GM12878 (cell line): Measurements from ENCODE around the gene LAMC3. TPM values are rescaled to one million over a fixed set of nuclear protein-coding genes. Genes with fewer than 3 reads are reported as not detected.

Experiments used
- ATAC-seq: fragments of 200-7000 bp; cut with Tn5 transposase; 3 replicates; pipeline ENCODE4 v1.9.1; 2020; ENCODE audit warnings: mild to moderate bottlenecking, moderate library complexity
- BruUV-seq: library from RNA; stranded (reverse); fragments of 400-500 nt; replicated peaks from 2 replicates; lab custom pipeline; 2021; lab: Mats Ljungman, UMichigan
- CTCF ChIA-PET: fragments of 300-600 bp; sonication (Branson Sonifier 250); formaldehyde crosslinking; extraction: SDS; loops from one replicate; lab custom pipeline; 2021; ENCODE audit warnings: inconsistent platforms; lab: Yijun Ruan, JAX
- POLR2A ChIA-PET: fragments of 350-600 bp; formaldehyde crosslinking; extraction: SDS; loops from one replicate; lab custom pipeline; 2021; ENCODE audit warnings: inconsistent platforms; lab: Charles Lee
- RAD21 ChIA-PET: fragments of 300-600 bp; sonication (Branson Sonifier 250); formaldehyde crosslinking; loops from one replicate; lab custom pipeline; 2023; ENCODE audit warnings: antibody characterized with exemption; ENCODE audit not compliant: unreplicated experiment; lab: Charles Lee
- SMC1A ChIA-PET: fragments of 300-600 bp; sonication (Branson Sonifier 250); formaldehyde crosslinking; loops from one replicate; lab custom pipeline; 2023; ENCODE audit not compliant: unreplicated experiment, uncharacterized antibody; lab: Charles Lee
- DNase-seq: peaks from one replicate; pipeline ENCODE4 v3.0.0-alpha.2; 2011; ENCODE audit warnings: low read depth, low spot score
- FAIRE-seq: peaks from 3 replicates; lab custom pipeline; 2011; peaks lifted over from hg19 to GRCh38; lab: Jason Lieb, UNC
- H2AFZ ChIP-seq: 2 replicates; pipeline ENCODE4 v1.6.0; 2011; ENCODE audit warnings: low read depth, low read length, control low read depth; ENCODE audit not compliant: control insufficient read depth
- H3K27ac ChIP-seq: 2 replicates; pipeline ENCODE4 v1.5.1; 2011; ENCODE audit warnings: control low read depth; ENCODE audit not compliant: control insufficient read depth, insufficient read depth
- H3K27me3 ChIP-seq, 2 experiments: replicated peaks in 1 of 2; 2 replicates each; pipeline versions ENCODE4 v1.6.0 to v1.6.1; 2011; ENCODE audit warnings: low read length in 1 of 2; ENCODE audit not compliant: control insufficient read depth in 2 of 2, insufficient read depth in 2 of 2
- H3K36me3 ChIP-seq, 2 experiments: 2 replicates each; pipeline ENCODE4 v1.5.1; 2011; ENCODE audit warnings: low read length in 1 of 2; ENCODE audit not compliant: control insufficient read depth in 2 of 2, insufficient read depth in 2 of 2
- H3K4me1 ChIP-seq: 2 replicates; pipeline ENCODE4 v1.6.1; 2011; ENCODE audit warnings: mild to moderate bottlenecking, low read length, moderate library complexity, mixed read lengths; ENCODE audit not compliant: control insufficient read depth, insufficient read depth
- H3K4me2 ChIP-seq: 2 replicates; pipeline ENCODE4 v1.6.0; 2011; ENCODE audit warnings: control low read depth; ENCODE audit not compliant: control insufficient read depth, insufficient read depth
- H3K4me3 ChIP-seq: fragments of 200-600 bp; sonication (generic); 2 replicates; pipeline ENCODE4 v1.5.1; 2016
- H3K79me2 ChIP-seq: 2 replicates; pipeline ENCODE4 v1.6.0; 2011; ENCODE audit warnings: low read length; ENCODE audit not compliant: control insufficient read depth, insufficient read depth
- H3K9ac ChIP-seq: 2 replicates; pipeline ENCODE4 v1.8.0; 2011; ENCODE audit warnings: low read length, control low read depth, mixed read lengths; ENCODE audit not compliant: control insufficient read depth, insufficient read depth
- H3K9me3 ChIP-seq: replicated peaks from 3 replicates; pipeline ENCODE4 v1.5.1; 2011; ENCODE audit warnings: mild to moderate bottlenecking, low read length; ENCODE audit not compliant: control insufficient read depth, insufficient read depth
- H4K20me1 ChIP-seq: 2 replicates; pipeline ENCODE4 v1.6.0; 2011; ENCODE audit not compliant: control insufficient read depth, insufficient read depth
- CBX5 ChIP-seq: sonication (generic); IDR thresholded peaks from 2 replicates; pipeline ENCODE4 v1.6.1; 2016; ENCODE audit warnings: low read depth, moderate library complexity, mild to moderate bottlenecking, inconsistent platforms
- FOXM1 ChIP-seq: IDR thresholded peaks from 2 replicates; pipeline ENCODE4 v1.6.1; 2012; ENCODE audit warnings: low read depth, mild to moderate bottlenecking, inconsistent platforms, low read length, moderate library complexity
- MXI1 ChIP-seq: fragments of 150-350 bp; IDR thresholded peaks from 2 replicates; pipeline ENCODE4 v1.6.1; 2011; ENCODE audit warnings: low read depth, mild to moderate bottlenecking, inconsistent platforms, low read length, improper control_type of control experiment
- WGBS: methylation state at CpG from one replicate; pipeline ENCODE4 v1.1.6; 2016; ENCODE audit warnings: low lambda C conversion rate; ENCODE audit not compliant: insufficient replicate concordance, insufficient coverage; ENCODE audit errors: missing lambda C conversion rate; 5-methylcytosine and 5-hydroxymethylcytosine counted together
- in situ Hi-C: fragments of 300-500 bp; cut with MboI; formaldehyde crosslinking; loops from 9 replicates; pipeline ENCODE4 v1.14.3; 2018; ENCODE audit warnings: mixed read lengths
- intact Hi-C: fragments of 100-400 bp; cut with micrococcal nuclease; formaldehyde crosslinking; loops from one replicate; pipeline ENCODE4 v1.14.2; 2022; ENCODE audit not compliant: unreplicated experiment
- polyA plus RNA-seq, 11 experiments: library from polyadenylated mRNA; depleted of rRNA in 4 of 11; unstranded in 6 of 11; stranded (reverse) in 5 of 11; fragments of >200 nt; fragmentation: Nextera tagmentation in 4 of 11; fragmentation: Illumina TruSeq in 1 of 11; extraction: Ambion mirVana in 4 of 11; extraction: Trizol in 1 of 11; gene quantifications; 1 replicate in 1 of 11; 2 replicates in 10 of 11; pipeline versions ENCODE4 v1.2.1 to v1.2.3, GENCODE V29; 2011 to 2016; ENCODE audit warnings: inconsistent platforms in 2 of 11, missing spikeins in 2 of 11, low read depth in 1 of 11
- total RNA-seq, 4 experiments: library from RNA; depleted of rRNA in 3 of 4; stranded (reverse); fragments of >200 nt in 3 of 4; fragmentation: Illumina TruSeq in 1 of 4; extraction: Trizol in 1 of 4; gene quantifications; 2 replicates each; pipeline versions ENCODE4 v1.2.1 to v1.2.3, GENCODE V29; 2013 to 2021
- TF ChIP-seq, protein P1 (sequence below): fragments of 150-350 bp; IDR thresholded peaks from 2 replicates; pipeline ENCODE4 v1.6.1; 2014; ENCODE audit warnings: mild to moderate bottlenecking, low read depth, low read length
- TF ChIP-seq, protein P2 (sequence below): IDR thresholded peaks from 2 replicates; pipeline ENCODE4 v1.6.1; 2012; ENCODE audit warnings: improper control_type of control experiment, low read depth, low read length; ENCODE audit not compliant: insufficient replicate concordance
- TF ChIP-seq, protein P3 (sequence below): fragments of 450-650 bp; IDR thresholded peaks from 2 replicates; pipeline ENCODE4 v1.6.1; 2017; ENCODE audit warnings: low read depth, mild to moderate bottlenecking, moderate library complexity
- TF ChIP-seq, protein P4 (sequence below): fragments of 450-650 bp; IDR thresholded peaks from 2 replicates; pipeline ENCODE4 v1.6.1; 2016; ENCODE audit warnings: mild to moderate bottlenecking
- TF ChIP-seq, protein P5 (sequence below): IDR thresholded peaks from 2 replicates; pipeline ENCODE4 v1.6.1; 2011; ENCODE audit warnings: low read depth, low read length, improper control_type of control experiment, borderline replicate concordance
- TF ChIP-seq, protein P6 (sequence below): fragments of 450-650 bp; IDR thresholded peaks from 2 replicates; pipeline ENCODE4 v1.6.1; 2017; ENCODE audit warnings: antibody characterized with exemption, mild to moderate bottlenecking, moderate library complexity

LAMC3 gene
- total and polyA plus RNA-seq, 10 of the 15 experiments (the other 5 are each of a cell fraction or from before 2014, with no cell fraction given): under 0.01 to 0.08 TPM; not detected in 8

DNA sequence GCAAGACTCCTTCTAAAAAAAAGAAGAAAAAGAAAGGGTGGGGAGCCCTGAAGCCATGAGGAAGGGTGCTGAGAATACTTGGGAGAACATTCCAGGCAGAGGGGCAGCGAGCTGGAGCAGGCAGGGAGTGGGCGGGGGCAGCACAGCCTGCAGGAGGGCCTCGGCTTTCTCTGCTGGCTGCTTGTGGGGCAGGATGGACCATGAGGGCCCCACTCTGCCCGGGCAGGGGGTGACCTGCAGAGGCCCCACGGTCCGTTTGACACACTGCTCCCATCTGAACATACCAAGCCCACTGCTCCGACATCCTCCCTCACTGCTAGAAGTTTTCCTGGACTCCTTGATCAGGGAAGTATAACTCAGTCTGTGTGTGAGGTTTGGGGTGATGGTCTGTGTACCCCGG lies 104.7 kb downstream of the LAMC3 start:
- H3K4me1 ChIP-seq: no peaks in the 10 kb centered on the region
- no peak overlapping the region for H3K4me3 ChIP-seq
- in situ Hi-C loops: no loop called here
- no peaks in the 10 kb centered on the region for H3K79me2 ChIP-seq
- H3K9ac ChIP-seq: no peak overlapping the region
- H3K9me3 ChIP-seq: no peaks in the 10 kb centered on the region
- no peak overlapping the region for H2AFZ ChIP-seq
- peaks cover 1 to 6% of the 10 kb centered on the region in 2 experiments; a peak in 2 of 4 replicates for H3K27me3 ChIP-seq
- no peak for DNase-seq
- ChIA-PET POLR2A (no interaction called here), SMC1A (no interaction called here), RAD21 (interaction anchor here (0.7 kb wide), 1 partner anchor 58 kb away, joined by 4 read pairs; no protein-coding TSS in a partner anchor), CTCF (interaction anchor here (0.6 kb wide), 1 partner anchor 65 kb away, joined by 3 read pairs; no protein-coding TSS in a partner anchor)
- ATAC-seq: no peak
- no peak overlapping the region for H3K27ac ChIP-seq
- no peaks in the 10 kb centered on the region for H4K20me1 ChIP-seq
- 33% methylated on average over 8 of the region's 8 CpGs for WGBS
- H3K36me3 ChIP-seq: no peaks in the 10 kb centered on the region
- no peak for FAIRE-seq
- no TSS peak for BruUV-seq
- intact Hi-C loops: no loop called here
- no peak overlapping the region for H3K4me2 ChIP-seq
- TF ChIP-seq, protein P1, sequence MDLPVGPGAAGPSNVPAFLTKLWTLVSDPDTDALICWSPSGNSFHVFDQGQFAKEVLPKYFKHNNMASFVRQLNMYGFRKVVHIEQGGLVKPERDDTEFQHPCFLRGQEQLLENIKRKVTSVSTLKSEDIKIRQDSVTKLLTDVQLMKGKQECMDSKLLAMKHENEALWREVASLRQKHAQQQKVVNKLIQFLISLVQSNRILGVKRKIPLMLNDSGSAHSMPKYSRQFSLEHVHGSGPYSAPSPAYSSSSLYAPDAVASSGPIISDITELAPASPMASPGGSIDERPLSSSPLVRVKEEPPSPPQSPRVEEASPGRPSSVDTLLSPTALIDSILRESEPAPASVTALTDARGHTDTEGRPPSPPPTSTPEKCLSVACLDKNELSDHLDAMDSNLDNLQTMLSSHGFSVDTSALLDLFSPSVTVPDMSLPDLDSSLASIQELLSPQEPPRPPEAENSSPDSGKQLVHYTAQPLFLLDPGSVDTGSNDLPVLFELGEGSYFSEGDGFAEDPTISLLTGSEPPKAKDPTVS: no peak
- TF ChIP-seq, protein P2, sequence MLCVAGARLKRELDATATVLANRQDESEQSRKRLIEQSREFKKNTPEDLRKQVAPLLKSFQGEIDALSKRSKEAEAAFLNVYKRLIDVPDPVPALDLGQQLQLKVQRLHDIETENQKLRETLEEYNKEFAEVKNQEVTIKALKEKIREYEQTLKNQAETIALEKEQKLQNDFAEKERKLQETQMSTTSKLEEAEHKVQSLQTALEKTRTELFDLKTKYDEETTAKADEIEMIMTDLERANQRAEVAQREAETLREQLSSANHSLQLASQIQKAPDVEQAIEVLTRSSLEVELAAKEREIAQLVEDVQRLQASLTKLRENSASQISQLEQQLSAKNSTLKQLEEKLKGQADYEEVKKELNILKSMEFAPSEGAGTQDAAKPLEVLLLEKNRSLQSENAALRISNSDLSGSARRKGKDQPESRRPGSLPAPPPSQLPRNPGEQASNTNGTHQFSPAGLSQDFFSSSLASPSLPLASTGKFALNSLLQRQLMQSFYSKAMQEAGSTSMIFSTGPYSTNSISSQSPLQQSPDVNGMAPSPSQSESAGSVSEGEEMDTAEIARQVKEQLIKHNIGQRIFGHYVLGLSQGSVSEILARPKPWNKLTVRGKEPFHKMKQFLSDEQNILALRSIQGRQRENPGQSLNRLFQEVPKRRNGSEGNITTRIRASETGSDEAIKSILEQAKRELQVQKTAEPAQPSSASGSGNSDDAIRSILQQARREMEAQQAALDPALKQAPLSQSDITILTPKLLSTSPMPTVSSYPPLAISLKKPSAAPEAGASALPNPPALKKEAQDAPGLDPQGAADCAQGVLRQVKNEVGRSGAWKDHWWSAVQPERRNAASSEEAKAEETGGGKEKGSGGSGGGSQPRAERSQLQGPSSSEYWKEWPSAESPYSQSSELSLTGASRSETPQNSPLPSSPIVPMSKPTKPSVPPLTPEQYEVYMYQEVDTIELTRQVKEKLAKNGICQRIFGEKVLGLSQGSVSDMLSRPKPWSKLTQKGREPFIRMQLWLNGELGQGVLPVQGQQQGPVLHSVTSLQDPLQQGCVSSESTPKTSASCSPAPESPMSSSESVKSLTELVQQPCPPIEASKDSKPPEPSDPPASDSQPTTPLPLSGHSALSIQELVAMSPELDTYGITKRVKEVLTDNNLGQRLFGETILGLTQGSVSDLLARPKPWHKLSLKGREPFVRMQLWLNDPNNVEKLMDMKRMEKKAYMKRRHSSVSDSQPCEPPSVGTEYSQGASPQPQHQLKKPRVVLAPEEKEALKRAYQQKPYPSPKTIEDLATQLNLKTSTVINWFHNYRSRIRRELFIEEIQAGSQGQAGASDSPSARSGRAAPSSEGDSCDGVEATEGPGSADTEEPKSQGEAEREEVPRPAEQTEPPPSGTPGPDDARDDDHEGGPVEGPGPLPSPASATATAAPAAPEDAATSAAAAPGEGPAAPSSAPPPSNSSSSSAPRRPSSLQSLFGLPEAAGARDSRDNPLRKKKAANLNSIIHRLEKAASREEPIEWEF: no peak
- TF ChIP-seq, protein P3, sequence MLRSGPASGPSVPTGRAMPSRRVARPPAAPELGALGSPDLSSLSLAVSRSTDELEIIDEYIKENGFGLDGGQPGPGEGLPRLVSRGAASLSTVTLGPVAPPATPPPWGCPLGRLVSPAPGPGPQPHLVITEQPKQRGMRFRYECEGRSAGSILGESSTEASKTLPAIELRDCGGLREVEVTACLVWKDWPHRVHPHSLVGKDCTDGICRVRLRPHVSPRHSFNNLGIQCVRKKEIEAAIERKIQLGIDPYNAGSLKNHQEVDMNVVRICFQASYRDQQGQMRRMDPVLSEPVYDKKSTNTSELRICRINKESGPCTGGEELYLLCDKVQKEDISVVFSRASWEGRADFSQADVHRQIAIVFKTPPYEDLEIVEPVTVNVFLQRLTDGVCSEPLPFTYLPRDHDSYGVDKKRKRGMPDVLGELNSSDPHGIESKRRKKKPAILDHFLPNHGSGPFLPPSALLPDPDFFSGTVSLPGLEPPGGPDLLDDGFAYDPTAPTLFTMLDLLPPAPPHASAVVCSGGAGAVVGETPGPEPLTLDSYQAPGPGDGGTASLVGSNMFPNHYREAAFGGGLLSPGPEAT: no peak
- TF ChIP-seq, protein P4, sequence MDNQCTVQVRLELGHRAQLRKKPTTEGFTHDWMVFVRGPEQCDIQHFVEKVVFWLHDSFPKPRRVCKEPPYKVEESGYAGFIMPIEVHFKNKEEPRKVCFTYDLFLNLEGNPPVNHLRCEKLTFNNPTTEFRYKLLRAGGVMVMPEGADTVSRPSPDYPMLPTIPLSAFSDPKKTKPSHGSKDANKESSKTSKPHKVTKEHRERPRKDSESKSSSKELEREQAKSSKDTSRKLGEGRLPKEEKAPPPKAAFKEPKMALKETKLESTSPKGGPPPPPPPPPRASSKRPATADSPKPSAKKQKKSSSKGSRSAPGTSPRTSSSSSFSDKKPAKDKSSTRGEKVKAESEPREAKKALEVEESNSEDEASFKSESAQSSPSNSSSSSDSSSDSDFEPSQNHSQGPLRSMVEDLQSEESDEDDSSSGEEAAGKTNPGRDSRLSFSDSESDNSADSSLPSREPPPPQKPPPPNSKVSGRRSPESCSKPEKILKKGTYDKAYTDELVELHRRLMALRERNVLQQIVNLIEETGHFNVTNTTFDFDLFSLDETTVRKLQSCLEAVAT: no peak
- TF ChIP-seq CBX5: no peak
- TF ChIP-seq MXI1: no peak
- TF ChIP-seq, protein P5, sequence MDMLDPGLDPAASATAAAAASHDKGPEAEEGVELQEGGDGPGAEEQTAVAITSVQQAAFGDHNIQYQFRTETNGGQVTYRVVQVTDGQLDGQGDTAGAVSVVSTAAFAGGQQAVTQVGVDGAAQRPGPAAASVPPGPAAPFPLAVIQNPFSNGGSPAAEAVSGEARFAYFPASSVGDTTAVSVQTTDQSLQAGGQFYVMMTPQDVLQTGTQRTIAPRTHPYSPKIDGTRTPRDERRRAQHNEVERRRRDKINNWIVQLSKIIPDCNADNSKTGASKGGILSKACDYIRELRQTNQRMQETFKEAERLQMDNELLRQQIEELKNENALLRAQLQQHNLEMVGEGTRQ: no peak
- TF ChIP-seq FOXM1: no peak
- TF ChIP-seq, protein P6, sequence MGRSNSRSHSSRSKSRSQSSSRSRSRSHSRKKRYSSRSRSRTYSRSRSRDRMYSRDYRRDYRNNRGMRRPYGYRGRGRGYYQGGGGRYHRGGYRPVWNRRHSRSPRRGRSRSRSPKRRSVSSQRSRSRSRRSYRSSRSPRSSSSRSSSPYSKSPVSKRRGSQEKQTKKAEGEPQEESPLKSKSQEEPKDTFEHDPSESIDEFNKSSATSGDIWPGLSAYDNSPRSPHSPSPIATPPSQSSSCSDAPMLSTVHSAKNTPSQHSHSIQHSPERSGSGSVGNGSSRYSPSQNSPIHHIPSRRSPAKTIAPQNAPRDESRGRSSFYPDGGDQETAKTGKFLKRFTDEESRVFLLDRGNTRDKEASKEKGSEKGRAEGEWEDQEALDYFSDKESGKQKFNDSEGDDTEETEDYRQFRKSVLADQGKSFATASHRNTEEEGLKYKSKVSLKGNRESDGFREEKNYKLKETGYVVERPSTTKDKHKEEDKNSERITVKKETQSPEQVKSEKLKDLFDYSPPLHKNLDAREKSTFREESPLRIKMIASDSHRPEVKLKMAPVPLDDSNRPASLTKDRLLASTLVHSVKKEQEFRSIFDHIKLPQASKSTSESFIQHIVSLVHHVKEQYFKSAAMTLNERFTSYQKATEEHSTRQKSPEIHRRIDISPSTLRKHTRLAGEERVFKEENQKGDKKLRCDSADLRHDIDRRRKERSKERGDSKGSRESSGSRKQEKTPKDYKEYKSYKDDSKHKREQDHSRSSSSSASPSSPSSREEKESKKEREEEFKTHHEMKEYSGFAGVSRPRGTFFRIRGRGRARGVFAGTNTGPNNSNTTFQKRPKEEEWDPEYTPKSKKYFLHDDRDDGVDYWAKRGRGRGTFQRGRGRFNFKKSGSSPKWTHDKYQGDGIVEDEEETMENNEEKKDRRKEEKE: no peak
